HepG2 (cell line): ENCODE results near the gene WNT7B. TPM values are rescaled to one million over a fixed set of nuclear protein-coding genes. Genes with fewer than 3 reads are reported as not detected.

Experiments
- ATAC-seq: fragments of 200-7000 bp; cut with Tn5 transposase; 3 replicates; pipeline ENCODE4 v1.9.1; 2020; ENCODE audit warnings: mild to moderate bottlenecking, moderate library complexity
- BruUV-seq: library from RNA; stranded (reverse); fragments of 400-500 nt; replicated peaks from 2 replicates; lab custom pipeline; 2021; lab: Mats Ljungman, UMichigan
- CTCF ChIA-PET: fragments of 300-600 bp; formaldehyde crosslinking; extraction: SDS; loops from one replicate; lab custom pipeline; 2021; ENCODE audit warnings: low total read pairs, inconsistent platforms, low intra/inter-chr PET ratio; lab: Yijun Ruan, JAX
- POLR2A ChIA-PET: fragments of 350-600 bp; sonication (Branson Sonifier 250); formaldehyde crosslinking; loops from one replicate; lab custom pipeline; 2020; ENCODE audit warnings: antibody characterized with exemption, inconsistent platforms; lab: Yijun Ruan, JAX
- DNase-seq: peaks from one replicate; pipeline ENCODE4 v3.0.0-alpha.2; 2015; ENCODE audit warnings: low spot score
- FAIRE-seq: peaks from 3 replicates; lab custom pipeline; 2011; peaks lifted over from hg19 to GRCh38; lab: Jason Lieb, UNC
- H2AFZ ChIP-seq: one replicate; pipeline ENCODE4 v1.6.1; 2011; ENCODE audit warnings: low read length, inconsistent platforms
- H3K27ac ChIP-seq: fragments of 300-600 bp; 3 replicates; pipeline ENCODE4 v1.8.0; 2011; ENCODE audit warnings: mixed run types, mild to moderate bottlenecking, mixed read lengths, low read length, inconsistent platforms; ENCODE audit not compliant: insufficient read depth; ENCODE audit errors: extremely low read length
- H3K27me3 ChIP-seq, 2 experiments: fragments of 200-600 bp in 1 of 2; 2 replicates in 1 of 2; 3 replicates in 1 of 2; pipeline versions ENCODE4 v1.6.0 to v1.8.0; 2011; ENCODE audit warnings: low read length in 2 of 2, mild to moderate bottlenecking in 2 of 2, moderate library complexity in 2 of 2, inconsistent platforms in 1 of 2; ENCODE audit not compliant: insufficient read depth in 2 of 2, control insufficient read depth in 1 of 2
- H3K36me3 ChIP-seq, 2 experiments: fragments of 200-600 bp in 1 of 2; replicated peaks in 1 of 2; 2 replicates in 1 of 2; 3 replicates in 1 of 2; pipeline versions ENCODE4 v1.5.1 to v1.8.0; 2011; ENCODE audit warnings: low read length in 2 of 2, inconsistent platforms in 1 of 2; ENCODE audit not compliant: insufficient read depth in 2 of 2, control insufficient read depth in 1 of 2
- H3K4me1 ChIP-seq: 2 replicates; pipeline ENCODE4 v1.5.1; 2012; ENCODE audit warnings: low read length, inconsistent platforms; ENCODE audit not compliant: insufficient read depth
- H3K4me2 ChIP-seq: 2 replicates; pipeline ENCODE4 v1.6.0; 2011; ENCODE audit warnings: low read depth, low read length, inconsistent platforms
- H3K4me3 ChIP-seq, 3 experiments: fragments of 200-600 bp in 1 of 3; sonication (generic), shearing (Covaris generic) in 1 of 3; replicated peaks in 1 of 3; 2 replicates each; pipeline ENCODE4 v1.5.1; 2011 to 2016; ENCODE audit warnings: low read length in 3 of 3, inconsistent platforms in 2 of 3, low read depth in 2 of 3, mild to moderate bottlenecking in 2 of 3, control low read depth in 1 of 3, mixed read lengths in 1 of 3; ENCODE audit not compliant: insufficient read depth in 1 of 3
- H3K79me2 ChIP-seq: one replicate; pipeline ENCODE4 v1.6.1; 2011; ENCODE audit warnings: low read length, inconsistent platforms; ENCODE audit not compliant: insufficient read depth
- H3K9ac ChIP-seq: 2 replicates; pipeline ENCODE4 v1.6.0; 2011; ENCODE audit warnings: mild to moderate bottlenecking, low read depth, low read length, inconsistent platforms; ENCODE audit not compliant: insufficient read depth
- H3K9me3 ChIP-seq: 2 replicates; pipeline ENCODE4 v1.5.1; 2012; ENCODE audit warnings: mild to moderate bottlenecking, low read length
- H4K20me1 ChIP-seq: 2 replicates; pipeline ENCODE4 v1.6.0; 2011; ENCODE audit warnings: inconsistent platforms, mild to moderate bottlenecking, low read length, moderate library complexity; ENCODE audit not compliant: insufficient read depth
- ATF1 ChIP-seq: IDR thresholded peaks from 2 replicates; pipeline ENCODE4 v1.6.1; 2016; ENCODE audit warnings: mild to moderate bottlenecking, control low read depth
- ATF7-NPFF ChIP-seq: sonication (generic); formaldehyde crosslinking; IDR thresholded peaks from 2 replicates; pipeline ENCODE4 v1.8.1; 2023; ENCODE audit warnings: mild to moderate bottlenecking, low read depth, missing genetic modification reagents, moderate library complexity
- FOXJ3 ChIP-seq: sonication (generic); formaldehyde crosslinking; IDR thresholded peaks from 2 replicates; pipeline ENCODE4 v1.4.0; 2020; ENCODE audit warnings: missing genetic modification reagents, mild to moderate bottlenecking, borderline replicate concordance
- KDM3A ChIP-seq: IDR thresholded peaks from 2 replicates; pipeline ENCODE4 v1.6.1; 2018; ENCODE audit warnings: low read depth, missing compliant biosample characterization
- NFIC ChIP-seq: IDR thresholded peaks from 2 replicates; pipeline ENCODE4 v1.6.1; 2012; ENCODE audit warnings: mild to moderate bottlenecking, low read length, inconsistent platforms
- NFYB ChIP-seq: sonication (generic); formaldehyde crosslinking; IDR thresholded peaks from 2 replicates; pipeline ENCODE4 v1.4.0; 2020; ENCODE audit warnings: missing genetic modification reagents
- POGZ ChIP-seq: sonication (generic); formaldehyde crosslinking; IDR thresholded peaks from 2 replicates; pipeline ENCODE4 v1.4.0; 2020; ENCODE audit warnings: mild to moderate bottlenecking, missing genetic modification reagents
- POLR2AphosphoS2 ChIP-seq: IDR thresholded peaks from 2 replicates; pipeline ENCODE4 v1.6.1; 2011; ENCODE audit warnings: low read depth, low read length, improper control_type of control experiment
- SMARCC2 ChIP-seq: fragments of 450-650 bp; IDR thresholded peaks from 2 replicates; pipeline ENCODE4 v1.6.1; 2017; ENCODE audit warnings: antibody characterized with exemption, mild to moderate bottlenecking
- TBP ChIP-seq: sonication (generic); formaldehyde crosslinking; IDR thresholded peaks from 2 replicates; pipeline ENCODE4 v1.5.0; 2020; ENCODE audit warnings: missing genetic modification reagents
- ZBTB7B ChIP-seq: sonication (generic); formaldehyde crosslinking; IDR thresholded peaks from 2 replicates; pipeline ENCODE4 v1.4.0; 2020; ENCODE audit warnings: missing genetic modification reagents
- ZNF235 ChIP-seq: sonication (generic); formaldehyde crosslinking; IDR thresholded peaks from 2 replicates; pipeline ENCODE4 v1.8.1; 2023; ENCODE audit warnings: mild to moderate bottlenecking, missing genetic modification reagents, borderline replicate concordance
- ZNF552 ChIP-seq: sonication (generic); formaldehyde crosslinking; IDR thresholded peaks from 2 replicates; pipeline ENCODE4 v1.9.0; 2022; ENCODE audit warnings: missing genetic modification reagents, mild to moderate bottlenecking, borderline replicate concordance
- ZNF629 ChIP-seq: sonication (generic); formaldehyde crosslinking; conservative IDR thresholded peaks from 2 replicates; pipeline ENCODE4 v1.5.0; 2020; ENCODE audit warnings: missing genetic modification reagents
- WGBS: methylation state at CpG from one replicate; pipeline ENCODE4 v1.1.6; 2017; ENCODE audit warnings: low lambda C conversion rate; 5-methylcytosine and 5-hydroxymethylcytosine counted together
- in situ Hi-C: cut with HindIII; loops from 2 replicates; pipeline ENCODE4 v1.10.0; 2017; ENCODE audit warnings: low pct_unique_long_range_greater_than_20kb; ENCODE audit not compliant: extremely low pct_ligation_motif_present
- intact Hi-C: fragments of 100-400 bp; cut with micrococcal nuclease; formaldehyde crosslinking; loops from one replicate; pipeline ENCODE4 v1.10.0; 2022; ENCODE audit not compliant: unreplicated experiment
- polyA plus RNA-seq, 8 experiments: library from polyadenylated mRNA; depleted of rRNA in 3 of 8; stranded (reverse) in 7 of 8; unstranded in 1 of 8; fragments of >200 nt; fragmentation: Illumina TruSeq in 4 of 8; extraction: Trizol in 4 of 8; gene quantifications; 2 replicates each; pipeline versions ENCODE4 v1.2.1 to v1.2.3, GENCODE V29; 2011 to 2016; ENCODE audit warnings: low read depth in 4 of 8, missing spikeins in 1 of 8, mixed read lengths in 1 of 8; ENCODE audit not compliant: insufficient read depth in 1 of 8
- total RNA-seq, 5 experiments: library from RNA; depleted of rRNA; stranded (reverse); fragments of >200 nt; fragmentation: Illumina TruSeq; extraction: Trizol; gene quantifications; 2 replicates each; pipeline ENCODE4 v1.2.3, GENCODE V29; 2016; ENCODE audit warnings: low read depth in 1 of 5
- TF ChIP-seq, protein P1 (sequence below): IDR thresholded peaks from 2 replicates; pipeline ENCODE4 v1.6.1; 2018; ENCODE audit warnings: missing genetic modification reagents, mild to moderate bottlenecking, missing compliant biosample characterization

Gene WNT7B
- total and polyA plus RNA-seq, 2 of the 13 experiments (the other 11 are each of a cell fraction or from before 2014, with no cell fraction given): 0.09 TPM; not detected in 1

DNA sequence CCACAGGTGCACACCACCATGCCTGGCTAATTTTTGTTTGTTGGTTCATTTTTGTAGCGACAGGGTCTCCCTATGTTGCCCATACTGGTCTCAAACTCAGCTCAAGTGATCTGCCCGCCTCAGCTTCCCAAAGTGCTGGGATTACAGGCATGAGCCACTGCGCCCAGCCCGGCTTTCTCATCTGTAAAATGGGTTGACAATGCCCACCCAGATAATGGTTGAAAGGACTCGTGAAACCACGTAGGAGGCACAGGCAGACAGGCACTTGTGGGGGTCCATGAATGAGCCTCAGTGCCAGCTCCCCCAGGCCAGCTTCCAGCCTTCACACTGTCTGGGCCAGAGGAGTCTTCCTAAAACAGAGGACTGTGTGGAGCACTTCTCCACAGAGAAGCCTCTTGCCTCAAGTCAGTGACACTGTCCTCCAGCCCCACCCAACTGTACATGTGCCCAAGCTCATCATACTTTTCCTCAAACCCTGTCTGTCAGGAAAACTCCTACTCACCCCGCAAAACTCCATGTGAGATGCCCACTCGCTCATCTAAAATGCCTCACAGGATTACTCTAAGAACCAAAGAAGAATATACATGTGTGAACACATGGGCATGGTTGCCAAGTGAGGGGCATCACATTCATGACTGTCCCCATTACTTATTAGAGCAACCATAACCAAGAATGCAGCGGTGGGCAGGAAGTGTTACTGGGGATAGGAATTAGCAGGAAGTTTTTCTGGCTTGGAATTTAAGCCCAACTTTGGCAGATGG is 32.1 kb upstream of the WNT7B start:
- Histone ChIP-seq H3K79me2 (no peaks in the 10 kb centered on the region), H3K9me3 (peaks cover 6% of the 10 kb centered on the region), H3K4me3 (no peak overlapping the region), H2AFZ (no peak overlapping the region), H3K9ac (no peak overlapping the region), H3K4me2 (no peak overlapping the region), H3K36me3 (no peaks in the 10 kb centered on the region), H3K27me3 (0 out of 5 replicates have a peak, but pooled peaks cover 2 to 3% of the 10 kb centered on the region in 2 experiments), H3K27ac (no peak overlapping the region), H4K20me1 (no peaks in the 10 kb centered on the region), H3K4me1 (peaks cover 43% of the 10 kb centered on the region)
- BruUV-seq: no TSS peak
- TF ChIP-seq, protein P1, sequence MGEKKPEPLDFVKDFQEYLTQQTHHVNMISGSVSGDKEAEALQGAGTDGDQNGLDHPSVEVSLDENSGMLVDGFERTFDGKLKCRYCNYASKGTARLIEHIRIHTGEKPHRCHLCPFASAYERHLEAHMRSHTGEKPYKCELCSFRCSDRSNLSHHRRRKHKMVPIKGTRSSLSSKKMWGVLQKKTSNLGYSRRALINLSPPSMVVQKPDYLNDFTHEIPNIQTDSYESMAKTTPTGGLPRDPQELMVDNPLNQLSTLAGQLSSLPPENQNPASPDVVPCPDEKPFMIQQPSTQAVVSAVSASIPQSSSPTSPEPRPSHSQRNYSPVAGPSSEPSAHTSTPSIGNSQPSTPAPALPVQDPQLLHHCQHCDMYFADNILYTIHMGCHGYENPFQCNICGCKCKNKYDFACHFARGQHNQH (CRISPR knock-in tag): no peak
- 0 out of 2 replicates have a peak, but pooled peaks have one; percentile 47 for TF ChIP-seq ZNF629
- no peak for TF ChIP-seq POLR2AphosphoS2
- TF ChIP-seq POGZ: no peak
- no peak for ATAC-seq
- intact Hi-C loops: no loop called here
- in situ Hi-C loops: no loop called here
- 65% methylated on average over 9 of the region's 9 CpGs for WGBS
- POLR2A ChIA-PET: no interaction called here
- FAIRE-seq: no peak
- CTCF ChIA-PET: no interaction called here
- no peak for DNase-seq

DNA sequence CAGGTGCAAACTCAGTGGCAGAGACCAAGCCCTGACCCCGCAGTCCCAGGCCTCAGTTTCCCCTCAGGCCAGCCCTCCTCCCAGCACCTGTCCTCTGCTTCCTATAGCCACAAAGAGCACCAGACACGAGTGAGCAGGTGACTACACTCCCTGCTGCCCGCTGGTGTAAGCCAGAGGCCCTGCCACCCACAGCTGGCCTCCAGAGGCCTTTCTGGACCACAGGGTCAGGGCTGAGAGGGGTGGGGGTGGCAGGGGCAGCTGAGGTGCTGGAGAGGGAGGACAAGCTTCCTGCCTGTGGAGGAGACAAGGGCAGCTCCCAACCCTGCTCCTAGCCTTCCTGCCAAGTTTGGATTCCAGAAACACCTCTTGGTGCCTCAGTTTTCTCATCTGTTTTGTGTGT is 31.3 kb upstream of the WNT7B start:
- no peak overlapping the region for H3K4me3 ChIP-seq
- no peaks in the 10 kb centered on the region for H3K79me2 ChIP-seq
- H3K36me3 ChIP-seq: no peaks in the 10 kb centered on the region
- H3K4me1 ChIP-seq: peaks cover 42% of the 10 kb centered on the region
- TF ChIP-seq ZNF552 (CRISPR knock-in tag) (no peak), ATF1 (CRISPR knock-in tag) (no peak), FOXJ3 (CRISPR knock-in tag) (no peak), KDM3A (CRISPR knock-in tag) (no peak), ATF7-NPFF (CRISPR knock-in tag) (no peak), ZNF235 (CRISPR knock-in tag) (no peak), ZBTB7B (CRISPR knock-in tag) (no peak), NFYB (CRISPR knock-in tag) (no peak), SMARCC2 (no peak), TBP (CRISPR knock-in tag) (no peak), NFIC (no peak)
- TF ChIP-seq, all 625 proteins: peak for 0
- Histone ChIP-seq H4K20me1 (no peaks in the 10 kb centered on the region), H3K4me2 (no peak overlapping the region), H3K27ac (no peak overlapping the region), H3K9ac (no peak overlapping the region), H3K9me3 (peaks cover 6% of the 10 kb centered on the region), H2AFZ (no peak overlapping the region), H3K27me3 (peaks cover 3 to 8% of the 10 kb centered on the region in 2 experiments; a peak in 2 of 5 replicates)
- WGBS: no CpG with 5 or more reads among the region's 3 CpGs
- in situ Hi-C loops (no loop called here), intact Hi-C loops (no loop called here)
- BruUV-seq: no TSS peak
- DNase-seq: no peak
- FAIRE-seq: no peak
- ATAC-seq: no peak
- CTCF ChIA-PET: no interaction called here
- POLR2A ChIA-PET: interaction anchor here (1.3 to 1.9 kb wide), 2 partner anchors 12 to 259 kb away, joined by 4 to 7 read pairs; partner anchors contain the start of gene TTC38
